HFF-Myc (cell line): ENCODE measurements around the gene FAM222B.
"Not testable (repeated sequence)": the region's sequence is repeated elsewhere in the genome, so short reads cannot be mapped to it uniquely, and the experiment has no call there.

Source experiments
- DNase-seq: peaks from one replicate; pipeline ENCODE4 v3.0.0-alpha.2; 2011; ENCODE audit warnings: low read depth; ENCODE audit errors: extremely low read depth
- H3K4me3 ChIP-seq: replicated peaks from 2 replicates; pipeline ENCODE4 v1.5.1; 2011; ENCODE audit warnings: low read depth, mild to moderate bottlenecking, control low read depth, low read length
- CTCF ChIP-seq: IDR thresholded peaks from 2 replicates; pipeline ENCODE4 v1.5.1; 2012; ENCODE audit warnings: mild to moderate bottlenecking, low read depth, low read length, control low read depth; ENCODE audit errors: missing control alignments

The FAM222B gene

GRCh38 chr17:28723159-28723835 is 119.3 kb downstream of the FAM222B start:
- H3K4me3 ChIP-seq: peak overlapping the region; percentile 99
- DNase-seq: no peak
- no peak for TF ChIP-seq CTCF

GRCh38 chr17:28722417-28723158 is 120.0 kb downstream of the FAM222B start:
- peak overlapping the region; percentile 99 for H3K4me3 ChIP-seq
- no peak for DNase-seq
- TF ChIP-seq CTCF: no peak

- DNase-seq: not testable (repeated sequence)
- peak overlapping the region; percentile 99 for H3K4me3 ChIP-seq
Measured at GRCh38 chr17:28720997-28721329, 121.6 kb downstream of the FAM222B start.

GRCh38 chr17:28720247-28720996 is 122.2 kb downstream of the FAM222B start:
- H3K4me3 ChIP-seq: peak overlapping the region; percentile 99
- DNase-seq: no peak
- TF ChIP-seq CTCF: no peak

GRCh38 chr17:28719021-28719433 is 123.6 kb downstream of the FAM222B start:
- TF ChIP-seq CTCF: no peak
- peak overlapping the region; percentile 99 for H3K4me3 ChIP-seq
- DNase-seq: no peak

- H3K4me3 ChIP-seq: peak overlapping the region; percentile 99
- TF ChIP-seq CTCF: no peak
- DNase-seq: no peak
Measured at GRCh38 chr17:28718333-28719020, 124.1 kb downstream of the FAM222B start.
